Measurements from ENCODE around the gene PPIL4.

PPIL4 gene

DNA sequence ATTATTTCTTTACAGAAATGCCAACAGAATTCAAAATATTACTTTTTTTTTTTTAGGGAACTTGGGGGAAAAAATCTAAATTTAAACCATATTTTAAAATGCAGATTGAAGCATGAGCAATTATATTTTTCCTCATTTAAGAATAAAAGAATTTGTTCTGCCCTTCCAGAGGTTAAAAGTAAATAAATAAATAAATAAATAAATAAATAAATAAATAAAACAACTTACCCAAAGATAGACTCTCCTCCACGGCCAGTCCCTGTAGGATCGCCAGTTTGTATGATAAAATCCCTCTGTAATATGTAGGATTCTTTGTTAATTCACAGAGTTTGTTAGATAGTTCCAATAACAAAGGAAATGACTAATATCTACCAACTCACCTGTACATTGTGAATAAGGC lies 4.7 kb downstream of the PPIL4 start:
- H3K9me3 ChIP-seq (ENCODE audit: severe bottlenecking) = no peaks in the 10 kb centered on the region
- peaks cover 64% of the 10 kb centered on the region for H3K36me3 ChIP-seq (ENCODE audit: low read depth)
- H3K4me1 ChIP-seq (ENCODE audit: insufficient read depth, poor library complexity, severe bottlenecking) = peaks cover 25% of the 10 kb centered on the region
- no peak for TF ChIP-seq CTCF (IDR thresholded peaks at IDR 0.05; ENCODE audit: poor library complexity, severe bottlenecking)
- no peak overlapping the region for H3K4me3 ChIP-seq (ENCODE audit: severe bottlenecking)
- H3K27me3 ChIP-seq (ENCODE audit: insufficient read depth, poor library complexity, severe bottlenecking) = no peaks in the 10 kb centered on the region
- ATAC-seq (ENCODE audit: low read depth) (no peak), DNase-seq (ENCODE audit: low spot score) (no peak)
- H3K27ac ChIP-seq (ENCODE audit: poor library complexity, severe bottlenecking) = no peak overlapping the region

GRCh38 chr6:149534742-149535141 lies 11.1 kb downstream of the PPIL4 start:
- H3K36me3 ChIP-seq (ENCODE audit: low read depth) = peaks cover 91% of the 10 kb centered on the region

GRCh38 chr6:149529650-149530049 lies 16.2 kb downstream of the PPIL4 start:
- no peak for DNase-seq (ENCODE audit: low spot score)
- ATAC-seq (ENCODE audit: low read depth) = no peak
- Histone ChIP-seq H3K4me3 (ENCODE audit: severe bottlenecking) (no peak overlapping the region), H3K36me3 (ENCODE audit: low read depth) (peaks cover 94% of the 10 kb centered on the region), H3K27ac (ENCODE audit: poor library complexity, severe bottlenecking) (no peak overlapping the region), H3K27me3 (ENCODE audit: insufficient read depth, poor library complexity, severe bottlenecking) (no peaks in the 10 kb centered on the region), H3K9me3 (ENCODE audit: severe bottlenecking) (no peaks in the 10 kb centered on the region), H3K4me1 (ENCODE audit: insufficient read depth, poor library complexity, severe bottlenecking) (no peaks in the 10 kb centered on the region)
- TF ChIP-seq CTCF (IDR thresholded peaks at IDR 0.05; ENCODE audit: poor library complexity, severe bottlenecking) = no peak

More at GRCh38 chr6:149534742-149535141, 11.1 kb downstream of the PPIL4 start:
- Histone ChIP-seq H3K27ac (ENCODE audit: poor library complexity, severe bottlenecking) (no peak overlapping the region), H3K9me3 (ENCODE audit: severe bottlenecking) (no peaks in the 10 kb centered on the region), H3K4me3 (ENCODE audit: severe bottlenecking) (no peak overlapping the region), H3K27me3 (ENCODE audit: insufficient read depth, poor library complexity, severe bottlenecking) (no peaks in the 10 kb centered on the region), H3K4me1 (ENCODE audit: insufficient read depth, poor library complexity, severe bottlenecking) (no peaks in the 10 kb centered on the region)
- TF ChIP-seq CTCF (IDR thresholded peaks at IDR 0.05; ENCODE audit: poor library complexity, severe bottlenecking) = no peak
- DNase-seq (ENCODE audit: low spot score) (no peak), ATAC-seq (ENCODE audit: low read depth) (no peak)

GRCh38 chr6:149515494-149515893 lies 30.3 kb downstream of the PPIL4 start:
- H3K36me3 ChIP-seq (ENCODE audit: low read depth) = peaks cover 51% of the 10 kb centered on the region
- no peak for ATAC-seq (ENCODE audit: low read depth)
- no peak for DNase-seq (ENCODE audit: low spot score)

More at GRCh38 chr6:149515494-149515893, 30.3 kb downstream of the PPIL4 start:
- H3K27ac ChIP-seq (ENCODE audit: poor library complexity, severe bottlenecking) = no peak overlapping the region
- H3K4me1 ChIP-seq (ENCODE audit: insufficient read depth, poor library complexity, severe bottlenecking) = no peaks in the 10 kb centered on the region
- H3K9me3 ChIP-seq (ENCODE audit: severe bottlenecking) = no peaks in the 10 kb centered on the region
- H3K4me3 ChIP-seq (ENCODE audit: severe bottlenecking) = no peak overlapping the region
- no peaks in the 10 kb centered on the region for H3K27me3 ChIP-seq (ENCODE audit: insufficient read depth, poor library complexity, severe bottlenecking)
- no peak for TF ChIP-seq CTCF (IDR thresholded peaks at IDR 0.05; ENCODE audit: poor library complexity, severe bottlenecking)

Measured in RWPE2 (cell line).